Neutrophil (primary cell): ENCODE measurements around the gene ADRM1.

Experiments
- H3K27ac ChIP-seq: fragments of 200-600 bp; sonication (generic); 2 replicates; pipeline ENCODE4 v1.5.1; 2016; ENCODE audit warnings: mild to moderate bottlenecking, moderate library complexity
- H3K27me3 ChIP-seq: fragments of 200-600 bp; sonication (generic); 2 replicates; pipeline ENCODE4 v1.6.0; 2016; ENCODE audit warnings: mild to moderate bottlenecking
- H3K36me3 ChIP-seq: fragments of 200-600 bp; sonication (generic); 2 replicates; pipeline ENCODE4 v1.5.1; 2017
- H3K4me1 ChIP-seq, 2 experiments: fragments of 200-600 bp in 1 of 2; sonication (generic) in 1 of 2; 1 replicate in 1 of 2; 2 replicates in 1 of 2; pipeline versions ENCODE4 v1.5.1 to v1.6.1; 2013 to 2016; ENCODE audit warnings: low read depth in 1 of 2, low read length in 1 of 2, mild to moderate bottlenecking in 1 of 2, moderate library complexity in 1 of 2; ENCODE audit not compliant: control insufficient read depth in 1 of 2, insufficient read depth in 1 of 2
- H3K4me3 ChIP-seq, 2 experiments: fragments of 200-600 bp in 1 of 2; sonication (generic) in 1 of 2; 1 replicate in 1 of 2; 2 replicates in 1 of 2; pipeline ENCODE4 v1.5.1; 2013 to 2016; ENCODE audit warnings: low read depth in 1 of 2, low read length in 1 of 2, mild to moderate bottlenecking in 1 of 2, moderate library complexity in 1 of 2
- H3K9me3 ChIP-seq: fragments of 200-600 bp; sonication (generic); 2 replicates; pipeline ENCODE4 v1.5.1; 2016
- TF ChIP-seq, protein P1 (sequence below): fragments of 200-600 bp; sonication (generic); IDR thresholded peaks from 2 replicates; pipeline ENCODE4 v1.5.1; 2016; ENCODE audit warnings: antibody characterized with exemption

ADRM1 gene

DNA sequence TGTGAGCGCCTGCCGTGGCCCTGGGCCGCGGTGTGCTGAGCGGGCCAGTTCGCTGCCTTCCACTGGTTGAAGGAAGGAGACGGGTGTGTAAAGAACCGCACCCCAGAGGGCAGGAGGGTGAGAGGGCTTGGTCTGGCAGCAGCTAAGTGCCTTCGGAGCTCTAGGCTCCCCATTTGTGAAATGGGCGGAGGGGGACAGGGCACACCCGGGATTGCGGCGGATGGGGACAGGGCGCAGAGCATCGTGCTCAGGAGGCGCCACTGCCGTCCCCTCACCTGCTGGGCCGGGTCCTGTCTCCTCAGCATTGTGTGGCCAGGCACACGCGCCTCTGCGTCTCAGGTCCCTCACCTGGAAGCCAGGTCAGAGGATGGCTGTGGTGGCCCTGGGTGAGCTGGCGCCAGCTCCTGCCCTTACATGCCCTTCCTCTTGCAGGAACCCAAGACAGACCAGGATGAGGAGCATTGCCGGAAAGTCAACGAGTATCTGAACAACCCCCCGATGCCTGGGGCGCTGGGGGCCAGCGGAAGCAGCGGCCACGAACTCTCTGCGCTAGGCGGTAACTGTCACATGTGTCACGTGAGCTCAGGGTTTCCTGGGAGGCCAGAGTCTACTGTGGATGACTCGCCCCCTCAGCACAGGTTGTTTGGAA is 3.1 kb downstream of the ADRM1 start:
- H3K9me3 ChIP-seq: no peaks in the 10 kb centered on the region
- H3K27me3 ChIP-seq: no peaks in the 10 kb centered on the region
- peaks cover 60% of the 10 kb centered on the region for H3K36me3 ChIP-seq
- TF ChIP-seq, protein P1, sequence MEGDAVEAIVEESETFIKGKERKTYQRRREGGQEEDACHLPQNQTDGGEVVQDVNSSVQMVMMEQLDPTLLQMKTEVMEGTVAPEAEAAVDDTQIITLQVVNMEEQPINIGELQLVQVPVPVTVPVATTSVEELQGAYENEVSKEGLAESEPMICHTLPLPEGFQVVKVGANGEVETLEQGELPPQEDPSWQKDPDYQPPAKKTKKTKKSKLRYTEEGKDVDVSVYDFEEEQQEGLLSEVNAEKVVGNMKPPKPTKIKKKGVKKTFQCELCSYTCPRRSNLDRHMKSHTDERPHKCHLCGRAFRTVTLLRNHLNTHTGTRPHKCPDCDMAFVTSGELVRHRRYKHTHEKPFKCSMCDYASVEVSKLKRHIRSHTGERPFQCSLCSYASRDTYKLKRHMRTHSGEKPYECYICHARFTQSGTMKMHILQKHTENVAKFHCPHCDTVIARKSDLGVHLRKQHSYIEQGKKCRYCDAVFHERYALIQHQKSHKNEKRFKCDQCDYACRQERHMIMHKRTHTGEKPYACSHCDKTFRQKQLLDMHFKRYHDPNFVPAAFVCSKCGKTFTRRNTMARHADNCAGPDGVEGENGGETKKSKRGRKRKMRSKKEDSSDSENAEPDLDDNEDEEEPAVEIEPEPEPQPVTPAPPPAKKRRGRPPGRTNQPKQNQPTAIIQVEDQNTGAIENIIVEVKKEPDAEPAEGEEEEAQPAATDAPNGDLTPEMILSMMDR: no peak
- no peak overlapping the region for H3K4me3 ChIP-seq
- H3K27ac ChIP-seq: no peak overlapping the region
- peaks cover 20 to 33% of the 10 kb centered on the region in 2 experiments for H3K4me1 ChIP-seq

DNA sequence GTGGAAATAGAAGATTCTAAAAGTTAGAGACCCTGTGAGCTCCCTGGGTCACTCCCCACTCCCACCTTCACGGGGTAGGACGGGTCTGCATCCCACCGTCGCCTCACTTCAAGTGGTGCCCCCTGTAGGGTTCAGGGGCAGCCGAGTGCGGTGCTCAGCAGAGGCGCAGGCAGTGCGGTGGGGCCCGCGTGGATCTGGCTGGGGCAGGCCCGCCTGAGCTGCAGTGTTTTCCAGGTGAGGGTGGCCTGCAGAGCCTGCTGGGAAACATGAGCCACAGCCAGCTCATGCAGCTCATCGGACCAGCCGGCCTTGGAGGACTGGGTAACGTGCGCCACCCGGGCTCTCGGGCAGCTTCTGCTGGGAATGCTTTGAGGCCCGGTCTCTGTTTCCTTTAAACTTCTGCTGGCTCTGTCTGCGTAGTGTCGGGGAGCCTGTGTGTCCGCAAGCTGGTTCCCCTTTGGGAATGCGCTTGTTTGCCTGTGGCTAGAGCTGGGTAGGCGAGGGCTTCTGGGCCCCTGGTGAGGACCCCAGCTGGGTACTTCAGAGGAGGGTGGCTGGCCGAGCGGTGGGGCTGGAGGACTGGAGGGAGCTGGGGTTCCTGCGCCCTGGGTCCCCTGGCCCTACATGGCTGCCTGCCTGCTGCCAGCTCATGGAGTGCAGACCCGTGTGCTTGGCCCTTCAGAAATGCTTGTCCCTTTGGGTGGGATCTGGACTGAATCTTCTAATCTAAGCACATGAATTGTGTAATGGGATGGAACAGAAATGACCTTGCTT is 3.8 kb downstream of the ADRM1 start:
- Histone ChIP-seq H3K27me3 (no peaks in the 10 kb centered on the region), H3K36me3 (peaks cover 60% of the 10 kb centered on the region), H3K27ac (no peak overlapping the region), H3K4me1 (peaks cover 20 to 30% of the 10 kb centered on the region in 2 experiments), H3K4me3 (no peak overlapping the region), H3K9me3 (no peaks in the 10 kb centered on the region)
- TF ChIP-seq, protein P1: no peak

DNA sequence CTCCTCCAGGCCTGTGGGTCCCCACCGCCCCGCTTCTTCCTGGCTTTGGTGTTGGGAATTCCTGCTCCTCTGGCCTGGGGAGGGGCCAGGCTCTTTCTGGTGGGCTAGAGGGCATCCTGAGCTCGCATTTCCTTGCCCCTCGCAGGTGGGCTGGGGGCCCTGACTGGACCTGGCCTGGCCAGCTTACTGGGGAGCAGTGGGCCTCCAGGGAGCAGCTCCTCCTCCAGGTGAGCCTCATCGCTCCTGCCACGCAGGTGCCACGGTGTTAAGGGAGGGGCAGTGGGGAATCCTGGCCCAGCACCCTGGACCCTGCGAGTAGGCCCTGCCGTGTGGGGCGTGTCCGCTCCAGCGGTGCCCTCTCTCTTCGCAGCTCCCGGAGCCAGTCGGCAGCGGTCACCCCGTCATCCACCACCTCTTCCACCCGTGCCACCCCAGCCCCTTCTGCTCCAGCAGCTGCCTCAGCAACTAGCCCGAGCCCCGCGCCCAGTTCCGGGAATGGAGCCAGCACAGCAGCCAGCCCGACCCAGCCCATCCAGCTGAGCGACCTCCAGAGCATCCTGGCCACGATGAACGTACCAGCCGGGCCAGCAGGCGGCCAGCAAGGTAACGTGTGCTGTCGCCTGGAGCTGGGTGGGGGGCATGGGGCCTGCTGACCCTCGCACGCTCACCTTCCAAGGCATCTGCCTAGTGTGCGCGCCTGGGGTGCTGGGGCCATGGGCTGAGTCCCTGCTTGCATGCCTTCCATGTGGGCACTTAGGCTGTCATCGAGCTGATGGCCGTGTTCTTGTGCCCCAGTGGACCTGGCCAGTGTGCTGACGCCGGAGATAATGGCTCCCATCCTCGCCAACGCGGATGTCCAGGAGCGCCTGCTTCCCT is 4.7 kb downstream of the ADRM1 start:
- Histone ChIP-seq H3K27me3 (no peaks in the 10 kb centered on the region), H3K36me3 (peaks cover 60% of the 10 kb centered on the region), H3K9me3 (no peaks in the 10 kb centered on the region), H3K4me1 (peaks cover 15 to 21% of the 10 kb centered on the region in 2 experiments), H3K27ac (no peak overlapping the region), H3K4me3 (no peak overlapping the region)
- TF ChIP-seq, protein P1: no peak

DNA sequence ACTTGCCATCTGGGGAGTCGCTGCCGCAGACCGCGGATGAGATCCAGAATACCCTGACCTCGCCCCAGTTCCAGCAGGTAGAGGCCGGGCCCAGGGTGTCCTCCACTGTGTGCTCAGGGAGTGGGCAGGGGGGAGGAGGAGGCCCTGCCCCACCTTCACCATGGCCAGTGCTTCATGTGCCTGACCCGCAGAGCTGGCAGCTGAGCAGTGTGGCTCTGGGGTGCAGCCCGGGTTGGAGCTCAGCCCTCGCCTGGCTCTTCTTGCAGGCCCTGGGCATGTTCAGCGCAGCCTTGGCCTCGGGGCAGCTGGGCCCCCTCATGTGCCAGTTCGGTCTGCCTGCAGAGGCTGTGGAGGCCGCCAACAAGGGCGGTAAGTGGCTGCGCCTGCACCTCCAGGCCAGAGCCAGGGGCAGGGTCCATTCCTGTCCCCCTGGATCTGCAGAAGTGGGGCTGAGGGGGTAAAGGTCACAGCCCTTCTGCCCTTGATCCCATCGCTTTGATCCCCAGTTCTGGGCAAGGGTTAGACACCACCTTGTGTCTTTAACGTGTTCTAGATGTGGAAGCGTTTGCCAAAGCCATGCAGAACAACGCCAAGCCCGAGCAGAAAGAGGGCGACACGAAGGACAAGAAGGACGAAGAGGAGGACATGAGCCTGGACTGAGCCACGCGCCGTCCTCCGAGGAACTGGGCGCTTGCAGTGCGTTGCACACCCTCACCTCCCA is 5.5 kb downstream of the ADRM1 start:
- TF ChIP-seq, protein P1: no peak
- Histone ChIP-seq H3K27ac (no peak overlapping the region), H3K9me3 (no peaks in the 10 kb centered on the region), H3K4me1 (peaks cover 14 to 20% of the 10 kb centered on the region in 2 experiments), H3K36me3 (peaks cover 60% of the 10 kb centered on the region), H3K4me3 (no peak overlapping the region), H3K27me3 (no peaks in the 10 kb centered on the region)
